Measurements from ENCODE around the gene COBL.

The COBL gene

DNA sequence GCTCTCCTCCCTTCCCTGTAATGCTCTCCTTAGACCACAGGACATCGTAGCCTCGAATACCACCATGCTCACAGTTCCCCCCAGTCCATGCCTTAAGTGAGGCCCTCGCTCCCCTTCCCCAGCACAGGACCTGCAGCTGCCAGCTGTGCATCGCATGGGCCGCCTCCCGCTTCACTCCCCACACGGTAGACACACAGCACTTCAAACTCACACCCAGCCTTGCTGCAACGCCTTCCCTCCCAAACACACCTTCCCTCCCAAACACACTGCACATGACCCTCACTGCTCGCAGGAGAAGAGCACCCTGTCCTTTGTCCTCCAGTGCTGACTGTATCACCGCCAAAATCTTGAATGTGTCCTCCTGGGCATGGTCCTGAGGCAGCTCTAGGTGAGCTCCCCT, 42.6 kb downstream of the COBL start:
- DNase-seq (ENCODE audit: low read depth), result no peak

DNA sequence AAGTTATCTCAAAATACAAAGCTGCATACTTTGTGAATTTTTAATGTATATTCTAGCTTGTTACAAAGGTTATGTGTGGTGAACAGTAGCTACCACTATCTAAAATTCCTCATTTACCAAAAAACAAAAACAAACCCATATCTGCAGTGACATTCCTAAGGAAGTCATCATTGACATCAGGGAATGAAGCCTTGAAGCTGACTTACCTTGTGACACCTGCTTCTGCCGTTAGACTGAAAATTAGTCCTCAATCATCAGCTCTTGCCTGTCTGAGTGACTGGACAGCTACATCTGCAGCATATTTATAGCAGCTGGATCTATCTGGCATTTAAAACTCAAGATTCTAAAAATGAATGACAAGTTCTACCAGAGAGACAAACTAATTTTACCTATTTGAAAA, 43.2 kb downstream of the COBL start:
- no peak for DNase-seq (ENCODE audit: low read depth)

DNA sequence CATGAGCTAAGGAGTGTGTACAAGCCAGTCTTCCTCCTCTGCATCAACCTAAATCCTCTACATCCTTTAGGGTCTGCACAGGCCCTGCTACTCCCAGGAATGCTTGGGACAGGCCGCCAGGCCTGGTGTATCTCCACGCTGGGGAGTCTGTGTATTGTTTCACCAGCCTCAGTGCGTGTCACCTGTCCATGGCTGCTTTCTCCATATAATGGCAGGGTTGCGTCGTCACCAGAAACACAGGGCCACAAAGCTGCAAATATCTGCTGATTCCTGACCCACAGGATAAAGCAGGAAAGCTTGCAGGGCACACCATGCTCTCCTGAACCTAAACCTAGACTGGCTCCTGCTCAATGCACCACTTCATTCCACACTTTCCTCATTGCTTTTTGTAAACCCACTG, 45.6 kb downstream of the COBL start:
- no peak for DNase-seq (ENCODE audit: low read depth)

DNA sequence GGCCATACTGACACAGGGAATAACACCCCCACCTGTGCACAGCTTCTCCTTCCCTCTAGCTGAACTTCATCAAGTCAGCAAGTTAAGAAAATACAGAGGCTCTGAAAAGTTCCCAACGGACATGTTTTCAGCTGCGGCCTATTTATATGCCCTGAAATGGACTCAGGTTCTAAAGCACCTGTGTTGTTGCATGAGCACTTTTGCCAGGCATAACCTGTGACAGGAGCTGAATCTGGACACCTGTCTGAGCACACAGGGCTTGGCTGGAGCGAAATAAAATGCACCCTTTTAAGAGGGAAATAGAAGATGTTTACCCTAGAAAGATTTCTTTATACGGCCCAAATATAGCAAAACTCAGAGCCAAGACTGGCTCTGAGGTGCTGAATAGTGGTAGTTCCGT, 46.7 kb downstream of the COBL start:
- DNase-seq (ENCODE audit: low read depth), result no peak

DNA sequence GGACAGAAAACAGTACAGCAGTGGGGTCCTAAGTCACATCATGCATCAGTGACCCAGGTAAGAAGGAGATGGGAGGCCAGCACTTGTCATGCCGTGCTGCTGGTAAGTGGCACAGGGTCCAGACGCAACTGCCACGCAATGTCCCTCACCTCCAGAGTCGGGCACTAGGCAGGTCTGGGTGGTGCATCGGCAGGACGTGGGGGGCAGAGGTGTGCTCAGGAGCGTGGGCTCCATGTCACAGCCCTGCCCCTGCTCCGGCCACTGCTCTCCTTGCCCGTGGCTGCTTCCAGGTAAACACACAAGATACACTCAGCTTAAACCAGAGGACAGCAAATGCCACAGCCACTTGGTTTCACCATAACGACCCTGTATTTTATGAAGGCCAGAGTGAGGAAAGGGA, 47.3 kb downstream of the COBL start:
- DNase-seq (ENCODE audit: low read depth), result no peak

DNA sequence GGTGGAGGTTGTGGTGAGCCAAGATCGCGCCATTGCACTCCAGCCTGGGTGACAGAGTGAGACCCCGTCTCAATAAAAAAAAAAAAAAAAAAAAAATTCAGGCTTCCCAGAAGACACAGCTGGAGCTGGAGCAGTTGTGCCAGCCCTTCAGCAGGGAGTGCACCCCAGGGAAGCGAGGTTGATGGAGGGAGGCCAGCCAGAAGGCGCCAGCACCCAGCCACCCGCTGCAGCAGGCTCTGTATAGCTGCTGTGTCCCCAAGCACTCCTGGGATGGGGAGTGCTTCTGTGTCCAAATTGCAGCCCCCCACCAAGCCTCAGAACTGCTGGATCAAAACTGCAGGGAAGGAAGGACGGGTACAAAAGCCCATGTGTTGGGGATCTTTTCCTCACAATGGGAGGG, 47.8 kb downstream of the COBL start:
- no peak for DNase-seq (ENCODE audit: low read depth)

DNA sequence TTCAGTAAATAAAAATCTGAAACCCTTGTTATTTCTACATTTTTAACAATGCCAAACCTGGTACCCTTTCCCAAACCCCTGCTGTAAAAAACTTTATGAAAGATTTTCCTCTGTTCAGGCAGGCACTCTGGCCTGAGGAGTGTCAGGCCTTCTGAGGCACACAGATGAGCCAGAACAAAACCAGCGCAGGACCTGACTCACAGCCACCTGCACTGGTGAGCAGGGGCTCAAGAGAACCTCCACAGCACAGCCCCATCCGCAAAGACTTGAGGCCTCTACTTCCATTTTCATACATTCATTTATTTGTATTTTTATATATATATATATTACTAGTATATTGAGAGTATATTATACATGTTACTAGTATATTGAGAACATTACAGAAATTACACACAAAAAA, 49.4 kb downstream of the COBL start:
- no peak for DNase-seq (ENCODE audit: low read depth)

DNA sequence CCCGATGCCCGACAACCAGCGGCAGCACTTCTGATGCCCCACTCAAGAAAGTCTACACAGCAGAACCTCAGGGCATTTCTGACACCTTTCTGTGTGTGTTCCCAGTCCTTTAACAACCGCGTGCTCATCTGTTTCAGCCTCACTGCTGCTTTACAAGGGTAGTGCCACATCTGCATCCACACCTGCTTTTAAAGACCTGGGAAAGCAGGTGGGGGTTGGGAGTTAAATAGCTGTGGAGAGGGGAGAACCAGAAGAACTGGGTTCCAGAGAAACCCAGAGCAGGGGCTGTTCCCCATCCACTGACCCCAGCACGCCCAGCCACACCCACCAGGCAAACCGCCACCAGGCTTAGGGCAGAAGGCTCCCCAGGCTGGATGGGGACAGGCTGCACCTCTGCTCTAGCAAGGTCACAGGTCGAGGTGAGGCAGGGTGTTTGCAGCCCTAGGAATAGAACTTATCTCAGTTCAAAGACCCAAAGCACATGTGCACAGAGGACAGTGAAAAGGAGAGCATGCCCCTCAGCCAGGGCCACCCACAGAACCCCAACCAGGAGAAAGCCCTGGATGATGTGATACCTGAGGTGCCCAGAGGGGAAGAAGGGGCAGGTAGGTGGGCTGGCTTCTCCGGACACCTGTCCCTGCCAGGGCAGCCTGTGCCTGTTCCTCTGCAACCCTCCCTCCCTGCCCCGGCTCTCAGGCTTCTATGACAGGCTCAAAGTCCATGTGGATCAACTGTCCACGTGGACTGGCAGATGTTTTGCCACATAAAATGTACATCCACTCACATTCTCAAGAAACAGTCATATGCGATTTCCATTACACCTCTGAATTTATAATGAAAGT, 51.3 kb downstream of the COBL start:
- DNase-seq (ENCODE audit: low read depth), result no peak

DNA sequence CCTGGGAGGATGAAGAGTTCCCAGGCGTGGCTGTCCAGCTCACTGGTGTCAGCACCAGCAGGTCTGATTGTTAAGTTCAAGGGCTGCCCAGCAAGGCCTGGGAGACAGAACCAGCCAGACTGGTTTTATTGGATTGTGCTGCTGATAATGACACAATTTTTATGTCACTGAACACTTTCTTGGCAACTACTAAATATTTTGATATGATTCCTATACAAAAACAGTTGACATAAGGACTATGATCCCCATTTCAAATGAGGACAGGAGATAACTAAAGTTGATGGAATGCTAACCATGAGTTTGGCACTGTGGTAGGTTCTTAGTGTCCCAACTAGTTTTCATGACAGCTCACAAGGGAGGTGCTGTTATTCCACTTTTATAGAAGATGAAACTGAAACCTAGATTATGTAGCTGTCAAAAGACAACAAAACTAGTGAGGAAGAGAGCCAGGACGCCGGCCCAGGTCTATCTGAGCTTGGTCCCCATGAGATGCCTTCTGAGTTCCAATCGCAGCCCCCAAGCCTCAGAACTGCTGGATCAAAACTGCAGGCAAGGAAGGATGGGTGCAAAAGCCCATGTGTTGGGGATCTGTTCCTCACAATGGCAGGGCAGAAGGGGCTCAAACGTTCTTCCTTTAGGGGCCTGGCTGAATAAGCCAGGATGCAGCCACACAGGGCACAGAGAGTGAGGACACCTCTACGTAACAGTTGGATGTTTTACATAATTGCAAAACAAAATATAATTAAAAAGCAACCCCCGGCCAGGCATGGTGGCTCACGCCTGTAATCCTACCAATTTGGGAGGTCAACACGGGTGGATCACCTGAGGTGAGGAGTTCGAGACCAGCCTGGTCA, 52.8 kb downstream of the COBL start:
- no peak for DNase-seq (ENCODE audit: low read depth)

DNA sequence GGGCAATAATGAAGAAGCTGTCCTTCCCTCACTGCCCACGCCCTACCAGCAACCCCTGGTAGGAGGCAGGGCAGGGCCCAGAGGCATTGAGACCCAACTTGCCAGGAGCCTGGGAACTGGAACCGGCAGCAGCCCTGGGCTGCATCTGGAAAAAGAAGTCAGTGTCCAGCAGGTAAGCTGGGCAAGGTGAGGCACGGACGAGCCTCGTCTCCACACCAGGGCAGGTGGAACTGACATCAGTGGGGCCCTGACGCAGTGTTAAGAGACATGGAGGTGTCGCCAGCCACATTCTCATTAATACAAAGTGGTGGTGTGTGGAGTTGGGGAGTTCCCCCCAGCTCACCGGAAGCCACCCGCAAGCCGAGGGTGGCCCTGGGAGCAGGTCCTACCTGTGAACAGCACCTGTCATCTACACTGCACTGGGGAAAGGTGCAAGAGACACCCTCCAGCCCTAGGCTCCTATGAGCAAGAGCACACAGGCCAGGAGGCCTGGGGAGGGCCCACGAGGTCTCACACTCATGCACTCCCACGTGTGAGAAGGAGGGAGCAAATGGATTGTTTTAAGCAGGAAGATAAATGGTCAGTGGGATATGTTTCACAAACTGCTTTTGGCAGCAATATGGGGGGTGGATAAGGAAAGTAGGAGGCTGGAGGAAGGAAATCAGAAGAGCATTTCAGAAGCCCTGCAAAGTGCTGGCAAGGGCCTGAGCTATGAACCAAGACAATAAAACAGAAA, 53.6 kb downstream of the COBL start:
- no peak for DNase-seq (ENCODE audit: low read depth)

DNA sequence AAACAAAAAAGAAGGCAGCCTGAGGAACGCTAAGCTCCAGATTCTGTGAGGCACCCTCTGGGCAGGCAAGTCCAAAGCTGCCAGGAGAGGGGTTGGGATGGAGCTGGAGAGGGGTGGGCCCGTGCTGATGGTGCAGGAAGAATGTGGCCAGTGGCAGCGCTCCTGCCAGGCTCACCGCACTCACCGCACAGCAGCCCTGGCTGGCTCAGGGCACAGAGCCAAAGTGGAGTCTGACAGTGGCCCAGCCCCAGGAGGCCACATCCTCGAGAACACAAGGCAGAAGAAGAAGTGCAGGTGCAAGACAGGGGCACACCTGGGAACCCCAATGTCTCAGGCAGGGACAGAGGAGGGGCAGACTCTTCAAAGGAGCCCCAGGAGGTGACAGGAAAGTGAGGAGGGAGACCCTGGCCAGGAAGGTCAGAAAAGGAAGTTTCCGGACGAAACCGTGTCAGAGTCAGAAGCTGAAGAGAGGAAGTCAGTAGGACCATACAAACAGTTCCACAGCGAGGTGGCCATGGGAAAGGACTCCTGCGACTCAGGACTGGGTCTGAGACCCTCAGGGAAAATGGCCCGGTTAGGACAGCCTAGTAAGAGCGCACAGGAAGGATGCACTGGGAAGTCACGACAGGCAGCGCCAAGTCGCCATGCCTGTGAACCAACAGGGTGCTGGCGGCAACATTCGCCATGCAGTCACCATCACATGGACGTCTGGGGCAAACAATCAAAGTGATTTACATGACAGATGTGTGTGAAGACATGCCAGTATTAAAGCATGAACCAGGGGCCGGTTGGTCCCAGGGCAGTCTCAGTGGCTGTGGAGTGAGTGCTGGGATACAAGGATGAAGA, 54.4 kb downstream of the COBL start:
- no peak for DNase-seq (ENCODE audit: low read depth)

DNA sequence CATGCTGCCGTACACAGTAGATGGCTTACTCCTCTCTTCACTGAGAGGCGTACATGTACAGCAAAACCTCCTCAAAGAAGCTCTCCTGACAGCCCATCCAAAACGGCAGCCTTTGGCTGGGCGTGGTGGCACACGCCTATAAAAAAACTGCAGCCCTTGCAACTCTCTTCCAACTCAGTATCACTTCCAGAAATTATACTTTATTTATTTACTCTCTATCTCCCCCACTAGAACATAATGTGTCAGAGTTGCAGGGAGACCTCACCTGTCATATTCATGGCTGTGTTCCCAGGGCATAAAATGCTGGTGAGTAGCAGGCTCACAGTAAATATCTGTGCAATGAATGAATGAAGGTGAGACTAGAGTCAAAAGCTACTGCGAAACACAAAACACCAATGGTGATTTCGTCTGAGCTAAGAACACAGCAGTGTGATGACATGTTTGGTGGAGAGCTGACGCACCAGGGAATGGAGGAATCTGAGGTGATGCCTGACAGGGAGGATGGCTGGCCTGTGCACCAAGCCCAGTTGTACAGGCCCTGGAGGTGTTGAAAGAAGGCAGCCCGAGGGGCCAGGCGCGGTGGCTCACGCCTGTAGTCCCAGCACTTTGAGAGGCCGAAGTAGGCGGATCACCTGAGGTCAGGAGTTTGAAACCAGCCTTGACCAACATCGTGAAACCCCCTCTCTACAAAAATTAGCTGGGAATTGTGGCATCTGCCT, 55.3 kb downstream of the COBL start:
- no peak for DNase-seq (ENCODE audit: low read depth)

DNA sequence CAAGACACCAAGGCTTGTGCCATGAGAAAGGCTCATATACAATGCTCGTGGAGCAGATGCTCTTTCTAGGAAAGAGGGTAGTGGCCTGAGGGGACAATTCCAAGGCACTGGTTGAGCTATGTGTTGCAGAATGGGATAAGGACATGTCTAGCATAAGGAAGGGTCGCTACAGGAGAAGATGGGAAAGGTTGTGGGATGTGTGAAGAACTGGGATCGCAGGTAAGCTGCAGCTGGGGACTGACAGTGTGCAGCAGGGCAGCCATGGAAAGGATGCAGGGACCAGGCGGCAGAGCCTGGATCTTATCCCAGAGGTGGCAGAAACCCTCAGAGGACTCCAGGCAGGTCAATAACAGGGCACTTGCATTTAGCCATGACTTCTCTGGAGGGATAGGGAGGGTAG, 56.1 kb downstream of the COBL start:
- DNase-seq (ENCODE audit: low read depth), result no peak

DNA sequence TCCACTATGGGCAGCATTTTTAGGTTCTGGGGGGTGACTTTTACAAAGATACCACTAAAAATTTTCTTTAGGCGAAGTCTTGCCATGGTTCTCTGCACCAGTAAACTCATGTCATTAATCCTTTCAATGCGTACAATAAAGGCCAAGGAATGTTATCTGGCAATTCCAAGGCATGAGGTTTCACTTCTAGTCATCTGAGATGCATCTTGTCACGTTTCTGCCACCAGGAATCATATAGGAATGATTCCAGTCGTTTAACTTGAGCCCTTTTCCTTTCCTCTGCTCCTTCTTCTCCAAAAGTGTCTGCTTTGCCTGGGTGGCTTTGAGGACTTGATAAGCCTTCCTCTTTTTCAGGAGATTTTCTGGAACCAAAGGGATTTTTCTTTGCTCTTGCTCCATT, 56.8 kb downstream of the COBL start:
- DNase-seq (ENCODE audit: low read depth), result no peak

DNA sequence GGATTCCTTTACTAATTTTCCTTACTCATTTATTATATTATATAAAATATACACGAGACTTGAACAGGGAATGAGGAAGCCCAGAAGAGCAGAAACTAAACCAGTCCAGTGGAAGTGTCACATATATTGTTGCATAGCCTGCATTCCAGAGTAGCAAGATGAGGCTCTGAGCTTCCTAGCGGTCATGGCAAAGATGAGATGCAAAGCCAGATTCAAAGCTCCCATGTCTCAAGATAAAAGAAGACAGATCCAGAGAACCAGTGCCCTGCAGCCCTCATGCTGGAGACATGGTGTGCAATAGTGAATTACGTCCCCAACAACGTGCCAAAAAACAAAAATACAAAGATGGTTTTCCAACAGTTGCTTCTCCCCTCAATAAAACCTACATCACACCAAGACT, 59.7 kb downstream of the COBL start:
- no peak for DNase-seq (ENCODE audit: low read depth)

DNA sequence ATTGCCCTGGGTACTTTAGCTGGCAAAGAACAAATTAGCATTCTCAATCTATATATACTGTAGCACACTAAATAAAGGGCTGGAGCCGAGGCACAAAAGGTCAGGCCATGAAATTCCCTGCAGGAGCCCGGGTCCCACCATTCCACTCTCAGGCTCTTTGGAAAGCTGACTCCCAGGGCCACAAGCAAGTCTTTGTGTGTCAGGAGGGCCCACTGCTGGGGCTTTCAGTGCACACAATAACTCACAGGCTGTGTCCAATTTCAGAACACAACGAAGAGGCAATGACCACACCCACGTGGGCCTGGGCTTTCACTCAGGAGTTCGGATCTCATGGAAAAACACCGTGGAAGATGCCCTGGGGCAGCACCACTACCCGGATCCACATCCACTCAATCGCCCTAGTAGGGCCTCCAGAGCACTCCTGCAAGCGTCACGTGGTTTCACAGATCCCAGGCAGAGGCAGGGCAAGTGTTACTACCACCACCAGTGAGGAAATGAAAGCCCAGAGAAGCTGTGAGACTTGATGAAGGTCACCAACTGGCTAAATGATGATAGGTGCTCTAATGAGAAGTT, 60.3 kb downstream of the COBL start:
- no peak for DNase-seq (ENCODE audit: low read depth)

DNA sequence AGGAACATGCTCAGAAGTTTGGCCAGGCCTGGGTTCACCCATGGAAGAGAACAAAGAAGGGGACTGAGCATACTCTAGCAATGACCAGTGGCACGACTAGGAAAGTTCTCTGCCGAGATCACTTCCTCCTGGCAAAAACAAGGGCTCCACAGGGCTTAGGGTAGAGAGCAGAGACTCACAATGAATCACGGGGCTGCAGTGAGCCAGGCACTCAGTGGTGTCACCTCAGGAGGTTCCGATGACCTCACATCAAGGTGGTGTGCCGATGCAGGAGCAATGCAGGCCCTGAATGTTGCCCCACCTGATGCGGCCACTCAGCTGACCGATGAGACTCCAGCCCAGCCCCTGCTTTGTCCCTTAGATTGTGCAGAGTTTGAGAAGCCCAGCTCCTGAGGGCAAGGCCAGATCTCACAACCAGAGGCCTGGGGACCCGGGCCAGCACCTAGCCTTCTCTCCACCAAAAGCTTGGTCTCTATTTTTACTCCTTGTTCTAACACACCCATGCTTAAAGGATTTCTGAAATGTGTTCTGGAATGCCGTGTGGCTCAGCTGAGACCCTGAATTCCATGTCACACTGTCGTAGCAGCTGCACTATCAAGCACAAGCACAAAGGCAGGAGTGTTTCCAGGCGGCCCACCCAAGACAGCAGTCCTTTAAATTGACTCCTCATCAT, 60.9 kb downstream of the COBL start:
- no peak for DNase-seq (ENCODE audit: low read depth)

DNA sequence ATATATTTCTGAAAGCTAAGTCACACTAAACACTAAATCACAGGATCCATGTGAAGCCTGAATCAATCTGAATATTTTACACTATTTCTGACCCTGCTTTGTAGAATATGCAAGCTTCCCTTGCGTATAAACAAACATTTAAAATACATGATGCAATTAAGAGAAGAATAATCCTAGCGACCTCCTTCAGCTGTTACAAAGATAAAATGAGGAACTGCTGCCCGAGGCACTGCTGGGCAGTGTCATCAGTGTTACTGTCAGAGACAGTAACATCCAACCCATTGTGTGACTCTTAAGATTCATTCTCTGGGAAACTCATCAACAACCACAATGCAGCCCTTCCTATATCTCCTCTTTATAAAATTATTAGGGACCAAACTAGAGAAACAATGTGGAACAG, 61.6 kb downstream of the COBL start:
- no peak for DNase-seq (ENCODE audit: low read depth)

DNA sequence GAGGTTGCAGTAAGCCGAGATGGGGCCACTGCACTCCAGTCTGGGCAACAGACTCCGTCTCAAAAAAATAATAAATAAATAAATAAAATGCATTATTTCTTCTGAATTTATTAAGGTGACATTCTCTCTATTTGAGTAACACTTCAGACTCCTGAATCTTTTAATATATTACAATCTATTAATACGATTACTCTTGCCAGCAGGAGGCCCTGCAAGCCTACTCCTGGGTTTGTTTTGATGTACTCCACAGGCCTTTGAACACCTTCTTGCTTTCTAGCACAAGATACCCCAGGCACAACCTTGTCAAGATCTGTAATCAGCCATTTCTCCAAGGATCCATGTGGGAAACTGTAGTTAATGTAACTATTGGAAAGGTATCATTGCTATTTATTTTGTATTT, 63.5 kb downstream of the COBL start:
- no peak for DNase-seq (ENCODE audit: low read depth)

DNA sequence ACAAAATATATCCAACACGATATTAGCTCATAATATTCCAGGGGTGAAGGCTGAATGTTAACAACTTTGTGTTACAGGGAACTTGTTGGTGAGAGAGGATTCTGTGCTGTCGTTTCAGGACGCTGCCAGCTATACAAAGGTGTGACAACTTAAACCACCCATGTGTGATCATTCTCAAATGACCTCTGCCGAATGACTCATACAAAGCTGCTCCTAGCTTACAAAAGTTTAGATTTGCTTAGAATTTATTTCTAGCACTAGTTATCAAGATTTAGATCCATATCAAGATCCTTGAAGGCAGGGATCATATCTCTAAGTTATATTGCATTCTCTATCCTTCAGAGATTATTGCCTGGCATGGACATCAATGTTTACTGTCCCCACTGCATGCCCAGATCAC, 65.3 kb downstream of the COBL start:
- no peak for DNase-seq (ENCODE audit: low read depth)
